ENCODE results near the gene CTSO. TPM values are rescaled to one million over a fixed set of nuclear protein-coding genes. Genes with fewer than 3 reads are reported as not detected.
A peak's percentile ranks its signal among the peaks of the same experiment; 100 is the strongest.

Gene CTSO
- total RNA-seq, 1 experiment from 2014 or later, result 0.57 TPM

DNA sequence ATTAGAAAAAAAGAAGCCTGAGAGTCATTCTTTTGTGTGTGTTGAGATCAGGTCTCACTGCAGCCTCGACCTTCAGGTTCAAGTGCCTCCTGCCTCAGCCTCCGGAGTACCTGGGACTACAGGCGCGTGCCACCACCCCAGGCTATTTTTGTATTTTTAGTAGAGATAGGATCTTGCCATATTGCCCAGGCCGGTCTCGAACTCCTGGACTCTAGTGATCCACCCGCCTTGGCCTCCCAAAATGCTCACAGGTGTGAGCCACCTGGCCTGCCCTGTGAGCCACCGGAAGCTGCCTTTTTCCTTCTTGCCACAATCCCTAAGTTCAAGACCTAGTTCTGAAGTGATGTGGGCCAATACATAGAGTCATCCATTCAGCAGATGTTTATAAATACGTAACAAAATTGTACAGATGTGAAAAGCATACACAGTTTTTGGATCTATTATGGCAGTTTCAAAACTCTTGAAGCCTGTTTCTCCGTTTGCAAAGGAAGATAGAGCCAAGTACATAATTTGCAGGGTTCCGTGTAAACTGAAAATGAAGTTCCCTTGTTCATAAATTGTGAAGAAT, 536 bp upstream of the CTSO start:
- peaks cover 0 to 6% of the 10 kb centered on the region in 2 experiments; a peak in 1 of 4 replicates for H3K4me1 ChIP-seq (ENCODE audit: control insufficient read depth in 1 of 2, insufficient read depth in 2 of 2, low read length in 2 of 2)
- peak overlapping the region; percentile 33 to 56 for H3K4me3 ChIP-seq (replicated peaks in 1 of 2; ENCODE audit: low read depth in 1 of 2, low read length in 2 of 2)
- no peaks in the 10 kb centered on the region for H4K20me1 ChIP-seq (ENCODE audit: insufficient read depth)
- no peaks in the 10 kb centered on the region for H3K36me3 ChIP-seq (ENCODE audit: control insufficient read depth in 1 of 2, insufficient read depth in 2 of 2, low read length in 2 of 2)
- H3K27me3 ChIP-seq (ENCODE audit: insufficient read depth, low read length), result no peaks in the 10 kb centered on the region
- DNase-seq (ENCODE audit: low read depth, low spot score) (no peak), ATAC-seq (0 out of 2 replicates have a peak, but pooled peaks have one; percentile 6)
- peak overlapping the region; percentile 72; the same call in 1 of the 2 replicates for H3K27ac ChIP-seq (ENCODE audit: low read depth, low read length)
- H3K4me2 ChIP-seq (ENCODE audit: low read length), result peak overlapping the region; percentile 72
- RAD21 ChIA-PET (ENCODE audit: low non-redundant PET in 1 of 2, low total read pairs in 2 of 2, uncharacterized antibody in 2 of 2, unreplicated experiment in 2 of 2), result interaction anchor here in 1 of 2 experiments (1.4 kb wide), 1 partner anchor 144 kb away, joined by 5 read pairs; no protein-coding TSS in a partner anchor
- POLR2A ChIA-PET, result interaction anchor here (1.0 kb wide), 1 partner anchor 144 kb away, joined by 4 read pairs; no protein-coding TSS in a partner anchor
- no peaks in the 10 kb centered on the region for H3K79me2 ChIP-seq (ENCODE audit: insufficient read depth, low read length)
- CTCF ChIA-PET, result interaction anchor here (1.5 to 3.6 kb wide), 4 partner anchors 144 to 550 kb away, joined by 3 to 37 read pairs (median 8); no protein-coding TSS in a partner anchor
- H3K9me2 ChIP-seq (ENCODE audit: insufficient read depth), result no peaks in the 10 kb centered on the region
- no peaks in the 10 kb centered on the region for H3K9me3 ChIP-seq (ENCODE audit: control insufficient read depth in 1 of 2, insufficient read depth in 1 of 2, low read depth in 1 of 2, low read length in 2 of 2)
- H2AFZ ChIP-seq (ENCODE audit: low read depth, low read length, poor library complexity, severe bottlenecking), result no peak overlapping the region
- H3K9ac ChIP-seq (ENCODE audit: low read length), result peak overlapping the region; percentile 63
- intact Hi-C loops (cut with micrococcal nuclease), result no loop called here
- TF ChIP-seq YY1 (IDR thresholded peaks at IDR 0.05; ENCODE audit: extremely low read depth, insufficient replicate concordance, low read depth, low read length) (no peak), RAD21 (IDR thresholded peaks at IDR 0.05; ENCODE audit: low read depth) (no peak), ZFX (IDR thresholded peaks at IDR 0.05) (no peak), TCF7L2 (IDR thresholded peaks at IDR 0.05; ENCODE audit: borderline replicate concordance, extremely low read depth, insufficient read depth, insufficient read length) (no peak), CBX3 (IDR thresholded peaks at IDR 0.05; ENCODE audit: low read depth) (no peak), SIN3A (IDR thresholded peaks at IDR 0.05; ENCODE audit: low read depth) (no peak), EGR1 (IDR thresholded peaks at IDR 0.05; ENCODE audit: low read depth) (no peak), POLR2AphosphoS5 (IDR thresholded peaks at IDR 0.05; ENCODE audit: low read depth, low read length) (no peak), FOSL1 (IDR thresholded peaks at IDR 0.05; ENCODE audit: low read depth) (no peak)
- TF ChIP-seq, protein P1, sequence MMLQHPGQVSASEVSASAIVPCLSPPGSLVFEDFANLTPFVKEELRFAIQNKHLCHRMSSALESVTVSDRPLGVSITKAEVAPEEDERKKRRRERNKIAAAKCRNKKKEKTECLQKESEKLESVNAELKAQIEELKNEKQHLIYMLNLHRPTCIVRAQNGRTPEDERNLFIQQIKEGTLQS (IDR thresholded peaks at IDR 0.05), result no peak
- TSS peak; percentile 69 for BruUV-seq (replicated peaks)

Measured in HCT116 (cell line).